DMS 273 treated with DMSO at 0.1 percent for 48 hours (cell line): ENCODE measurements around the gene IQCF5.
"Not testable (repeated sequence)": the region's sequence is repeated elsewhere in the genome, so short reads cannot be mapped to it uniquely, and the experiment has no call there.

Source experiments
- DNase-seq: peaks from one replicate; lab custom pipeline; 2025; lab: John Stamatoyannopoulos, UW

The IQCF5 gene

GRCh38 chr3:51875501-51875900, at the start of gene IQCF5:
Gene IQCF5, minus strand, starts transcription at chr3:51875601. Its CDS starts 70 bp downstream, at chr3:51875531.
- no peak for DNase-seq

GRCh38 chr3:51921081-51921578, 45.7 kb upstream of the IQCF5 start:
- no peak for DNase-seq

GRCh38 chr3:51916418-51916817, 41.0 kb upstream of the IQCF5 start:
- no peak for DNase-seq

- no peak for DNase-seq
These were observed 32.6 kb upstream of the IQCF5 start for GRCh38 chr3:51908026-51908425.

GRCh38 chr3:51904034-51904823, 28.8 kb upstream of the IQCF5 start:
- DNase-seq = no peak

GRCh38 chr3:51902361-51902760, 27.0 kb upstream of the IQCF5 start:
- not testable (repeated sequence) for DNase-seq

GRCh38 chr3:51900043-51900442, 24.6 kb upstream of the IQCF5 start:
- DNase-seq = not testable (repeated sequence)

GRCh38 chr3:51897391-51897790, 22.0 kb upstream of the IQCF5 start:
- DNase-seq = no peak

GRCh38 chr3:51896607-51897305, 21.4 kb upstream of the IQCF5 start:
- DNase-seq = no peak

- no peak for DNase-seq
These were observed 19.5 kb upstream of the IQCF5 start for GRCh38 chr3:51894939-51895338.

GRCh38 chr3:51894391-51894790, 19.0 kb upstream of the IQCF5 start:
- DNase-seq = no peak

GRCh38 chr3:51891242-51892039, 16.0 kb upstream of the IQCF5 start:
- no peak for DNase-seq

- no peak for DNase-seq
These were observed 13.2 kb upstream of the IQCF5 start for GRCh38 chr3:51888463-51889105.

- DNase-seq = no peak
These were observed 12.2 kb upstream of the IQCF5 start for GRCh38 chr3:51887620-51888019.

GRCh38 chr3:51886447-51886846, 11.0 kb upstream of the IQCF5 start:
- no peak for DNase-seq

GRCh38 chr3:51879937-51880336, 4.5 kb upstream of the IQCF5 start:
- DNase-seq = no peak

- no peak for DNase-seq
These were observed 785 bp upstream of the IQCF5 start for GRCh38 chr3:51876186-51876585.

GRCh38 chr3:51874889-51875288, 512 bp downstream of the IQCF5 start:
- DNase-seq = no peak

- DNase-seq = no peak
These were observed 990 bp downstream of the IQCF5 start for GRCh38 chr3:51874411-51874810.

- DNase-seq = no peak
These were observed 1.5 kb downstream of the IQCF5 start for GRCh38 chr3:51873876-51874275.

GRCh38 chr3:51873253-51873766, 2.1 kb downstream of the IQCF5 start:
- DNase-seq = no peak

GRCh38 chr3:51869304-51869703, 6.1 kb downstream of the IQCF5 start:
- no peak for DNase-seq
